Cardiac septum (tissue), 1 donor: ENCODE data around the gene SH3BP4. TPM values are rescaled to one million over a fixed set of nuclear protein-coding genes. Genes with fewer than 3 reads are reported as not detected.
"Not testable (repeated sequence)": the region's sequence is repeated elsewhere in the genome, so short reads cannot be mapped to it uniquely, and the experiment has no call there.

Experiments
- DNase-seq: peaks from one replicate; pipeline ENCODE4 v3.0.0-alpha.2; 2020; ENCODE audit warnings: low spot score
- intact Hi-C: fragments of 100-400 bp; cut with DNase I; formaldehyde crosslinking; loops from one replicate; pipeline ENCODE4 v1.14.0; 2022
- total RNA-seq: library from RNA; stranded (reverse); fragmentation: NEBNext Ultra II Directional; extraction: Animal tissue kit (Norgen Biotek cat#: 25700); gene quantifications from one replicate; pipeline ENCODE4 v1.2.1, GENCODE V29; 2021
- donor health status: DM: no; HTN: no; CAD: no.

The SH3BP4 gene
- total RNA-seq, 1 donor from 2014 or later, result 9.1 TPM

- intact Hi-C loops, result loop anchor here (5.0 kb wide), 1 partner anchor 102 kb away; no protein-coding TSS in a partner anchor
- DNase-seq, result no peak
These were observed 53.9 kb downstream of the SH3BP4 start for GRCh38 chr2:235005603-235006259.

- DNase-seq, result no peak
- intact Hi-C loops, result loop anchor here (5.0 kb wide), 1 partner anchor 101 kb away; no protein-coding TSS in a partner anchor
These were observed 54.6 kb downstream of the SH3BP4 start for GRCh38 chr2:235006461-235006860.

- DNase-seq, result no peak
- intact Hi-C loops, result loop anchor here (5.0 kb wide), 1 partner anchor 100 kb away; no protein-coding TSS in a partner anchor
These were observed 55.2 kb downstream of the SH3BP4 start for GRCh38 chr2:235006986-235007385.

- intact Hi-C loops, result loop anchor here (5.0 kb wide), 1 partner anchor 99 kb away; no protein-coding TSS in a partner anchor
- DNase-seq, result no peak
These were observed 56.0 kb downstream of the SH3BP4 start for GRCh38 chr2:235007664-235008457.

- no peak for DNase-seq
- intact Hi-C loops, result loop anchor here (5.0 kb wide), 1 partner anchor 99 kb away; no protein-coding TSS in a partner anchor
These were observed 56.8 kb downstream of the SH3BP4 start for GRCh38 chr2:235008584-235009044.

- intact Hi-C loops, result loop anchor here (5.0 kb wide), 1 partner anchor 98 kb away; no protein-coding TSS in a partner anchor
- no peak for DNase-seq
These were observed 57.3 kb downstream of the SH3BP4 start for GRCh38 chr2:235009081-235009480.

GRCh38 chr2:235010117-235010714 lies 58.4 kb downstream of the SH3BP4 start:
- no peak for DNase-seq
- intact Hi-C loops, result no loop called here

GRCh38 chr2:235011607-235011928 lies 59.8 kb downstream of the SH3BP4 start:
- intact Hi-C loops, result no loop called here

GRCh38 chr2:235011929-235012631 lies 60.3 kb downstream of the SH3BP4 start:
- intact Hi-C loops, result no loop called here
- DNase-seq, result no peak

More at GRCh38 chr2:235011607-235011928, 59.8 kb downstream of the SH3BP4 start:
- no peak for DNase-seq

- intact Hi-C loops, result no loop called here
- DNase-seq, result no peak
These were observed 65.6 kb downstream of the SH3BP4 start for GRCh38 chr2:235017441-235017840.

- intact Hi-C loops, result no loop called here
- DNase-seq, result no peak
These were observed 67.0 kb downstream of the SH3BP4 start for GRCh38 chr2:235018838-235019237.

GRCh38 chr2:235020141-235020540 lies 68.3 kb downstream of the SH3BP4 start:
- DNase-seq, intact Hi-C loops: not testable (repeated sequence)

- intact Hi-C loops, result no loop called here
- no peak for DNase-seq
These were observed 69.9 kb downstream of the SH3BP4 start for GRCh38 chr2:235021752-235022151.

- no peak for DNase-seq
- intact Hi-C loops, result no loop called here
These were observed 72.5 kb downstream of the SH3BP4 start for GRCh38 chr2:235024191-235024860.

GRCh38 chr2:235024931-235025773 lies 73.3 kb downstream of the SH3BP4 start:
- intact Hi-C loops, result no loop called here
- no peak for DNase-seq

- DNase-seq, result no peak
- intact Hi-C loops, result no loop called here
These were observed 74.2 kb downstream of the SH3BP4 start for GRCh38 chr2:235025800-235026536.
